Liver (tissue), 3 donors: ENCODE results near the gene CYP2E1.

Source experiments
- ATF3 ChIP-seq: IDR thresholded peaks from 2 replicates; pipeline ENCODE4 v1.6.1; 2016; ENCODE audit warnings: antibody characterized with exemption
- FOXA2 ChIP-seq: IDR thresholded peaks from 2 replicates; pipeline ENCODE4 v1.6.1; 2016; ENCODE audit warnings: antibody characterized with exemption
- GABPA ChIP-seq, 2 donors: IDR thresholded peaks in 1 of 2; conservative IDR thresholded peaks in 1 of 2; 2 replicates each; pipeline ENCODE4 v1.6.1; 2016; ENCODE audit warnings: antibody characterized with exemption in 2 of 2, mild to moderate bottlenecking in 1 of 2, moderate library complexity in 1 of 2
- JUND ChIP-seq, 2 donors: IDR thresholded peaks; 2 replicates each; pipeline ENCODE4 v1.6.1; 2016; ENCODE audit warnings: antibody characterized with exemption in 2 of 2
- RAD21 ChIP-seq, 2 donors: IDR thresholded peaks; 2 replicates each; pipeline ENCODE4 v1.6.1; 2016; ENCODE audit warnings: antibody characterized with exemption in 2 of 2, mild to moderate bottlenecking in 2 of 2
- RXRA ChIP-seq, 2 donors: IDR thresholded peaks; 2 replicates each; pipeline ENCODE4 v1.6.1; 2017 to 2018; ENCODE audit warnings: antibody characterized with exemption in 2 of 2, mild to moderate bottlenecking in 1 of 2
- SP1 ChIP-seq: IDR thresholded peaks from 2 replicates; pipeline ENCODE4 v1.6.1; 2018; ENCODE audit warnings: antibody characterized with exemption, mild to moderate bottlenecking
- TAF1 ChIP-seq: conservative IDR thresholded peaks from 2 replicates; pipeline ENCODE4 v1.6.1; 2016; ENCODE audit warnings: antibody characterized with exemption, mild to moderate bottlenecking
- YY1 ChIP-seq: IDR thresholded peaks from 2 replicates; pipeline ENCODE4 v1.6.1; 2016; ENCODE audit warnings: antibody characterized with exemption, mild to moderate bottlenecking
- TF ChIP-seq, protein P1 (sequence below): fragments of 150-350 bp; IDR thresholded peaks from 2 replicates; pipeline ENCODE4 v1.5.1; 2017; ENCODE audit warnings: improper control_type of control experiment, low read depth, low read length; ENCODE audit not compliant: missing input control
- TF ChIP-seq, protein P2 (sequence below): IDR thresholded peaks from 2 replicates; pipeline ENCODE4 v1.6.1; 2016; ENCODE audit warnings: antibody characterized with exemption, mild to moderate bottlenecking
- TF ChIP-seq, protein P3 (sequence below): IDR thresholded peaks from 2 replicates; pipeline ENCODE4 v1.6.1; 2016; ENCODE audit warnings: antibody characterized with exemption
- TF ChIP-seq, protein P4 (sequence below): IDR thresholded peaks from 2 replicates; pipeline ENCODE4 v1.6.1; 2016; ENCODE audit warnings: antibody characterized with exemption
- donor health status: healthy.
- donor health status: healthy.

GRCh38 chr10:133509700-133510099 is 17.5 kb upstream of the CYP2E1 start:
- TF ChIP-seq RAD21 (IDR thresholded peaks at IDR 0.05) (no peak), JUND (IDR thresholded peaks at IDR 0.05) (no peak), SP1 (no peak), RXRA (IDR thresholded peaks at IDR 0.05) (no peak), YY1 (no peak), ATF3 (no peak), TAF1 (no peak), FOXA2 (no peak), GABPA (IDR thresholded peaks at IDR 0.05 in 1 of 2, conservative IDR thresholded peaks at IDR 0.05 in 1 of 2) (no peak)
- TF ChIP-seq, protein P1, sequence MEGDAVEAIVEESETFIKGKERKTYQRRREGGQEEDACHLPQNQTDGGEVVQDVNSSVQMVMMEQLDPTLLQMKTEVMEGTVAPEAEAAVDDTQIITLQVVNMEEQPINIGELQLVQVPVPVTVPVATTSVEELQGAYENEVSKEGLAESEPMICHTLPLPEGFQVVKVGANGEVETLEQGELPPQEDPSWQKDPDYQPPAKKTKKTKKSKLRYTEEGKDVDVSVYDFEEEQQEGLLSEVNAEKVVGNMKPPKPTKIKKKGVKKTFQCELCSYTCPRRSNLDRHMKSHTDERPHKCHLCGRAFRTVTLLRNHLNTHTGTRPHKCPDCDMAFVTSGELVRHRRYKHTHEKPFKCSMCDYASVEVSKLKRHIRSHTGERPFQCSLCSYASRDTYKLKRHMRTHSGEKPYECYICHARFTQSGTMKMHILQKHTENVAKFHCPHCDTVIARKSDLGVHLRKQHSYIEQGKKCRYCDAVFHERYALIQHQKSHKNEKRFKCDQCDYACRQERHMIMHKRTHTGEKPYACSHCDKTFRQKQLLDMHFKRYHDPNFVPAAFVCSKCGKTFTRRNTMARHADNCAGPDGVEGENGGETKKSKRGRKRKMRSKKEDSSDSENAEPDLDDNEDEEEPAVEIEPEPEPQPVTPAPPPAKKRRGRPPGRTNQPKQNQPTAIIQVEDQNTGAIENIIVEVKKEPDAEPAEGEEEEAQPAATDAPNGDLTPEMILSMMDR, result no peak
- TF ChIP-seq, protein P2, sequence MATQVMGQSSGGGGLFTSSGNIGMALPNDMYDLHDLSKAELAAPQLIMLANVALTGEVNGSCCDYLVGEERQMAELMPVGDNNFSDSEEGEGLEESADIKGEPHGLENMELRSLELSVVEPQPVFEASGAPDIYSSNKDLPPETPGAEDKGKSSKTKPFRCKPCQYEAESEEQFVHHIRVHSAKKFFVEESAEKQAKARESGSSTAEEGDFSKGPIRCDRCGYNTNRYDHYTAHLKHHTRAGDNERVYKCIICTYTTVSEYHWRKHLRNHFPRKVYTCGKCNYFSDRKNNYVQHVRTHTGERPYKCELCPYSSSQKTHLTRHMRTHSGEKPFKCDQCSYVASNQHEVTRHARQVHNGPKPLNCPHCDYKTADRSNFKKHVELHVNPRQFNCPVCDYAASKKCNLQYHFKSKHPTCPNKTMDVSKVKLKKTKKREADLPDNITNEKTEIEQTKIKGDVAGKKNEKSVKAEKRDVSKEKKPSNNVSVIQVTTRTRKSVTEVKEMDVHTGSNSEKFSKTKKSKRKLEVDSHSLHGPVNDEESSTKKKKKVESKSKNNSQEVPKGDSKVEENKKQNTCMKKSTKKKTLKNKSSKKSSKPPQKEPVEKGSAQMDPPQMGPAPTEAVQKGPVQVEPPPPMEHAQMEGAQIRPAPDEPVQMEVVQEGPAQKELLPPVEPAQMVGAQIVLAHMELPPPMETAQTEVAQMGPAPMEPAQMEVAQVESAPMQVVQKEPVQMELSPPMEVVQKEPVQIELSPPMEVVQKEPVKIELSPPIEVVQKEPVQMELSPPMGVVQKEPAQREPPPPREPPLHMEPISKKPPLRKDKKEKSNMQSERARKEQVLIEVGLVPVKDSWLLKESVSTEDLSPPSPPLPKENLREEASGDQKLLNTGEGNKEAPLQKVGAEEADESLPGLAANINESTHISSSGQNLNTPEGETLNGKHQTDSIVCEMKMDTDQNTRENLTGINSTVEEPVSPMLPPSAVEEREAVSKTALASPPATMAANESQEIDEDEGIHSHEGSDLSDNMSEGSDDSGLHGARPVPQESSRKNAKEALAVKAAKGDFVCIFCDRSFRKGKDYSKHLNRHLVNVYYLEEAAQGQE, result no peak
- TF ChIP-seq, protein P3, sequence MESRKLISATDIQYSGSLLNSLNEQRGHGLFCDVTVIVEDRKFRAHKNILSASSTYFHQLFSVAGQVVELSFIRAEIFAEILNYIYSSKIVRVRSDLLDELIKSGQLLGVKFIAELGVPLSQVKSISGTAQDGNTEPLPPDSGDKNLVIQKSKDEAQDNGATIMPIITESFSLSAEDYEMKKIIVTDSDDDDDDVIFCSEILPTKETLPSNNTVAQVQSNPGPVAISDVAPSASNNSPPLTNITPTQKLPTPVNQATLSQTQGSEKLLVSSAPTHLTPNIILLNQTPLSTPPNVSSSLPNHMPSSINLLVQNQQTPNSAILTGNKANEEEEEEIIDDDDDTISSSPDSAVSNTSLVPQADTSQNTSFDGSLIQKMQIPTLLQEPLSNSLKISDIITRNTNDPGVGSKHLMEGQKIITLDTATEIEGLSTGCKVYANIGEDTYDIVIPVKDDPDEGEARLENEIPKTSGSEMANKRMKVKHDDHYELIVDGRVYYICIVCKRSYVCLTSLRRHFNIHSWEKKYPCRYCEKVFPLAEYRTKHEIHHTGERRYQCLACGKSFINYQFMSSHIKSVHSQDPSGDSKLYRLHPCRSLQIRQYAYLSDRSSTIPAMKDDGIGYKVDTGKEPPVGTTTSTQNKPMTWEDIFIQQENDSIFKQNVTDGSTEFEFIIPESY, result no peak
- TF ChIP-seq, protein P4, sequence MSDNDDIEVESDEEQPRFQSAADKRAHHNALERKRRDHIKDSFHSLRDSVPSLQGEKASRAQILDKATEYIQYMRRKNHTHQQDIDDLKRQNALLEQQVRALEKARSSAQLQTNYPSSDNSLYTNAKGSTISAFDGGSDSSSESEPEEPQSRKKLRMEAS, result no peak
